ENCODE results near the gene KLHL29.
"Not testable (repeated sequence)": the region's sequence is repeated elsewhere in the genome, so short reads cannot be mapped to it uniquely, and the experiment has no call there.

Gene KLHL29

GRCh38 chr2:23703037-23703582 is 318.1 kb downstream of the KLHL29 start:
- DNase-seq: no peak

DNA sequence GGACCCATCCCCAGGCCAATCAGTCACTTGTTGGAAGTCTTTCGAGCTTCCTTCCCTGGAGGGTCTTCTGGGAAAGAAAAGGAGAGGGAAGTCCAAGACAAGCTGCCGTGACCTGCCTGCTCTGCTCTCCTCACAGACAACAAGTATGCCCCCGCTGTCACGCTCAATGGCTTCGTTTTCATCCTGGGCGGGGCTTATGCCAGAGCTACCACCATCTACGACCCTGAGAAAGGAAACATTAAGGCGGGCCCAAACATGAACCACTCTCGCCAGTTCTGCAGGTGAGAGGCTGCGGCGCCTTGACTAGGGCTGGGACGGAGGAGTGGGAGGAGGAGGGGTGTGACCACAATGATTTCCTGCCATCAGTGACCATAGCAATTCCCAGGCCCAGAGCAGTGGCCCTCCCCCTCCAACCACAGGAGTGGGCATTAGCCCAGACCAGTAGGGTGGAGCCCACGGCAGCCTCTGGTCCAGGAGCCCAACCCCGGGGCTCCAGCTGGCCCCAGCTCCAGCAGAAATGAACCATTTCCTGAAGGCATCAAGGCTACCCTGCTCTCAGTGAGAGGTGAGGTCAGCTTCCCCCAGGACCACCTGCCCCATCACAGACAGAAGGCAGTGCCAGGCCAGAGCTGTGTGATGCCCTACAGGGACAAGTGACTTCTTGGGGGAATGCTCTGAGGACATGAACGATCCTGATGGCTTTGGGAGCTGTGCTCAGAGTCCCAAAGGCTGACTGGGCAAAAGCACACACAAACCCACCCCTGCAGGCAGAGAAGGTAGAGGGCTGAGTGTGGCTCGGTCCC is 318.8 kb downstream of the KLHL29 start:
- no peak for DNase-seq

GRCh38 chr2:23705771-23706612 is 321.0 kb downstream of the KLHL29 start:
- no peak for DNase-seq

DNA sequence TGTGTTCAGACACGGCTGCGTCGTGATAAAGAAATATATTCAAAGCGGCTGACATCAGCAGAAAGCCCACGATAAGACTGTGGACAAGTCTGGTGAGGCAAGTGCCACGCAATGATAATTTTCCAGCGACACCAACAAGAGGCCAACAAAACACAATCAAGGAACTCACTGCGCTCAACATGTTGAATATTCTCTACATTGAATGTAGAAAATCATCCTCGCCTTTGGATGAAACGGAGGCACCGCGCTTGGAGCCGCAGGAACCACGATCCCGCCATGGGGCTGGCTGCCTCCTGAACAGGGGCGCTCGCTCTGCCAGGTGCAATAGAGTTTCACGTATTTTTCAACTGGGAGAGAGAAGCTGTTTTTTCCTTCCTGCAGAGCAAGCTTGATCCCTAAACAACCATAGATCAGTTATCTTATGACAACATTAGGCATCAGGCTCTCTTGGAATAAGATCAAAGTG is 321.7 kb downstream of the KLHL29 start:
- no peak for DNase-seq

DNA sequence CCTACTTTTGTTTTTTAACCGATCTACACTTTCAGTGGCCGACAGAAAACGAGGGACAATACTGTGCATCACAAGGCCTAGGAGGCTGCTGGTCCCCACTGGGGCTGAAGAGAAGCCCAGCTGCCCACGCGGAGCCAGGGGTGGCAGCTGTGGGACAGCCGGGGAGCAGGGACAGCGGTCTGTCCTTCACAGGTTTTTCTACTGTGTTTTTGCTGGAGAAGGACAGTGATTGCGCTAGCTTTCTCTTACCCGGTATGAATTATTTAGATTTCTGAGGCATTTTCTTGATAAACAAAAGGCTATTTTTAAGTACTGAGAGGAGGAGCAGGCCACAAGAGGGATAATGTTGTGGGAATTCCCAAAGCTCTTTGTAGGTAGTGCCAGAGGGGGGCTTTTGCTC is 322.1 kb downstream of the KLHL29 start:
- no peak for DNase-seq

DNA sequence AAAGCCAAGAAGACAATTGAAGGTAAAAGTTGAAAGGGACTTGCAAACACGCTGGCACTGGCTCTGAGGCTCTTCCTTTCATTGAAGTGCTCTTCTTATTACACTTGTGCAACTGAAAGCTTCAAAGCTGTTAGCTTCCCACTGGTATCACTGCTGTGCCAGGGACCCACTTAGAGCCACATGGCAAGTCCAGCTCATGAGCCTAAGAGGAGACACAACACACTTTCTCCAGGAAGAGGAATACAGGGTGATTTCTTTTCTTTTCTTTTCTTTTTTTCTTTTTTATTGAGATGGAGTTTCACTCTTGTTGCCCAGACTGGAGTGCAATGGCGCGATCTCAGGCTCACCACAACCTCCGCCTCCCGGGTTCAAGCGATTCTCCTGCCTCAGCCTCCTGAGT is 323.8 kb downstream of the KLHL29 start:
- DNase-seq: no peak

DNA sequence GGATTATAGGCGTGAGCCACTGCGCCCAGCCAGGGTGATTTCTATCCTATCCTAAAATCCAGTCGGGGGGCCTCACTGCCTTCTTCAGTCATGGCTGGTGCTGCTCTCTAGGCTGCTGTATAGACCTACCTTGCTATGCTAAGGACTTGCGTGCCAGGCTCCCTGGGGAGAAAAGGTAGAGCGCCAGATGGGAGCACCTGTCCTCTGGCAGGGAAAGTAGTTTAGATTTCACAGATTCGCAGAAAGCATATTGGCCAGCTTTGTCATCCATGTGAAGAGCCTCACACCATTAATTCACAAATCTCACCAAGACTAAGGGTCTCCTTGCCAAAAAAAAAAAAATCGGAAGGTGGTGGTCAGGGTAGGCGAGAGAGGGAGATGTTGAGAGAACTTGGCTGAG is 324.3 kb downstream of the KLHL29 start:
- no peak for DNase-seq

GRCh38 chr2:23711979-23712755 is 327.2 kb downstream of the KLHL29 start:
- peak; percentile 37 for DNase-seq

- DNase-seq: no peak
These were observed 327.8 kb downstream of the KLHL29 start for GRCh38 chr2:23712756-23713151.

GRCh38 chr2:23713351-23713750 is 328.4 kb downstream of the KLHL29 start:
- peak; percentile 4 for DNase-seq

DNA sequence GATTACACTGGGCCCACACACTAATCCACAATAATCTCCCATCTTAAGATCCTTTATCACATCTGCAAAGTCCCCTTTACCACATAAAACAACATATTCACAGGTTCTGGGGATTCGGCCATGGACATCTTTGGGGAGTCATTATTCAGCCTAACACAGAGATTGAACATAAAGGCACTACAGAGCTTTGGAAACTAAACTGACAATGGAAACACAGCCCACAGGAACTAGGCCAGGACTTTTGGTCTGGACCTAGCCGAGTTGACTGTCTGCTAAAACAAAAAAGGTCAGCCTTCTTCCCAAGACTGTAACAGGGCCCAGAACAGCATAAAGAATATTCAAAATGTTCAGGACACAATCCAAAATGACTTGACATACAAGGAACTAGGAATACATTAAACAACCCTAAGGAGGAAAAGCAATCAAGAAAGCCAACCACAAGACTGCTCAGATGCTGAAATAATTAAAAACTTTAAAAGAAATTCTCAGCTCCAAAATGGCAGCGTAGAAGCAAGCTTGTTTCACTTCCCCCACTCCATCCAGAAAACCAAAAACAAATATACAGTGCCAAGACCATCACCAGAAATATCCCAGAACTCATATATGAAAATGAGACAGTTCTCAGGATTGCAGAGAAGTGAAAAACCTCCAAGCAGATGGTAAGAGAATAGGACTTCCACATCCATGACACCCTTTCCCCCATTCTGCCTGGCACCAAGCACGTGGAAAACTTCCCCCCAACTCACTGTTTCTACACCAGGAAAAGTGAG is 334.1 kb downstream of the KLHL29 start:
- DNase-seq: no peak

GRCh38 chr2:23719716-23720115 is 334.7 kb downstream of the KLHL29 start:
- no peak for DNase-seq

- no peak for DNase-seq
These were observed 335.9 kb downstream of the KLHL29 start for GRCh38 chr2:23720705-23721453.

DNA sequence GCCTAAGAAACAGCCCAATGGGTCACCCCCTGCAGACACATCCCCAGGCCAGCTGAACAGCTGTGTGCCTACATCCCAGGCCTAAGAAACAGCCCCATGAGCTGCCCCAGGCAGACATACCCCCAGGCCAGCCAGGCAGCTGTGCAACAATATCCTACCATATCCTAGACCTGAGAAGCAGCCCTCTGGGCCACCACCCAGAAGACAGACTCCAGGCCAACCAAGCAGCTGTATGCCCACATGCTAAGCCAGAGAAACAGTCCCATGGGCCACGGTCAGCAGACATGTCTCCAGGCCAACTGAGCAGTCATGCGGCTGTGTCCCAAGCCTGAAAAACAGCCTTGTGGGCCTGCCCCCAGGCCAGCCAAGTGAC is 336.5 kb downstream of the KLHL29 start:
- DNase-seq: no peak

GRCh38 chr2:23722255-23722654 is 337.3 kb downstream of the KLHL29 start:
- DNase-seq: no peak

DNA sequence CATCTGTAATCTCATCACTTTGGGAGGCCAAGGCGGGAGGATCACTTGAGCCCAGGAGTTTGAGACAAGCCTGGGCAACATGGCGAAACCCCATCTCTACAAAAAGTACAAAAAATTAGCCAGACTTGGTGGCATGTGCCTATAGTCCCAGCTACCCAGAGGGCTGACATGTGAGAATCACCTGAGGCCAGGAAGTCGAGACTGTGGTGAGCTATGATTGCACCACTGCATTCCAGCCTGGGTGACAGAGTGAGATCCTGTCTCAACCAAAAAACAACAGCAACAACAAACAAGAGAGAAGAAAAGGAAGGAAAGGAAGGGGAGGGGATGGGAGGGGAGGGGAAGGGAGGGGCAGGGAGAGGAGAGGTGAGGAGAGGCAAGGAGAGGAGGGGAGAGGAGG is 338.1 kb downstream of the KLHL29 start:
- DNase-seq: not testable (repeated sequence)

DNA sequence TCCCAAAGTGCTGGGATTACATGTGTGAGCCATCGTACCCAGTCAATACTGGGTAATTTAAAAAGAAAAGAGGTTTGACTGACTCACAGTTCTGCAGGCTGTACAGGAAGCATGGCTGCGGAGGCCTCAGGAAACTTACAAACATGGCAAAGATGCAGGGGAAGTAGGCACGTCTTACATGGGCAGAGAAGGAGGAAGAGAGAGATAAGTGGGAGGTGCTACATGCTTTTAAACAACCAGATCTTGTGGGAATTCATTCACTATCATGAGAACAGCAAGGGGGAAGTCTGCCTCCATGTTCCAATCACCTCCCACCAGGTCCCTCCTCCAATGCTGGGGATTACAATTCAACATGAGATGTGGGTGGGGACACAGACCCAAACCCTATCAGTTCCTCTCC is 349.4 kb downstream of the KLHL29 start:
- DNase-seq: no peak

GRCh38 chr2:23736783-23737182 is 351.8 kb downstream of the KLHL29 start:
- DNase-seq: not testable (repeated sequence)

DNA sequence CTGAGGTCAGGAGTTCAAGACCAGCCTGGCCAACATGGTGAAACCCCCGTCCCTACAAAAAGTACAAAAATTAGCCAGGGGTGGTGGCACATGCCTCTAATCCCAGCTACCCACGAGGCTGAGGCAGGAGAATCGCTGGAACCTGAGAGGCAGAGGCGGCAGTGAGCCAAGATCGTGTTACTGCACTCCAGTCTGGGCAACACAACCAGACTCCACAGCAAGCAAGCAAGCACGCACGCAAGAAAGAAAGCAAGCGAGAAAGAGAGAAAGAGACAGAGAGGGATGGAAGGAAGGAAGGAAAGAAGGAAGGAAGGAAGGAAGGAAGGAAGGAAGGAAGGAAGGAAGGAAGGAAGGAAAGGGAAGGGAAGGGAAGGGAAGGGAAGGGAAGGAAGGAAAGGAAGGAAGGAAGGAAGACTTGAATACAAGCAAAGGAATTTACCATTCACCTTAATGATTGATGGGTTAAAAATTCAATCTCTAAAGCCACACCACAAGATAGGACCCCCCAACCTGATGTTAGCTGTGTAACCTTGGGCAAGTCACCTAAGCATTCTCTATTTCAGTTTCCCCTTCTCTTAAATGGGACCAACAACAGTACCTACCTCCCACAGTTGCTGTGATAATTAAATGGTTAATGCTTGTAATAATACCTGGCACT is 360.2 kb downstream of the KLHL29 start:
- no peak for DNase-seq

GRCh38 chr2:23745726-23746105 is 360.7 kb downstream of the KLHL29 start:
- peak; percentile 52 for DNase-seq
